ENCODE data around the gene C17orf114.

C17orf114 gene

DNA sequence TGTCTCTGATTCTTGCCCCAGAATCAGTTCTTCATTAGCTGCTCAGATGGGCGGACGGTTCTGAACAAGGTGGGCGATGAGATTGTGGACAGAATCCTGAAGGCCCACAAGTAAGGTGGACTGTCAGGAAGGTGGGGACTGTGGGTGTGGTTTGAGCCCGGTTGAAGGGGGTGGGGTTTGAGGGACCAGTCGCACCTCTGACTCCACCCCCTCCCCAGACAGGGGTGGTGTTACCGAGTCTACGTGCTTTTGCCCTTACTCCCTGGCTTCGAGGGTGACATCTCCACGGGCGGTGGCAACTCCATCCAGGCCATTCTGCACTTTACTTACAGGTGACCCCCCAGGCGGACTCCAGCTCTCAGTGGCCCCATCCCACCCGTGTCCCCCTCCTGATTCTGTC lies 16.1 kb upstream of the C17orf114 start:
- no peaks in the 10 kb centered on the region for H3K9me3 Mint-ChIP-seq
- Histone ChIP-seq H3K27ac (ENCODE audit: low read depth in 1 of 2, low read length in 2 of 2) (no peak overlapping the region), H3K9me3 (ENCODE audit: control insufficient read depth in 1 of 2, insufficient read depth in 1 of 2, low read length in 2 of 2) (no peaks in the 10 kb centered on the region), H3K27me3 (ENCODE audit: control insufficient read depth in 1 of 2, insufficient read depth in 2 of 2, low read length in 2 of 2) (no peaks in the 10 kb centered on the region), H3K36me3 (ENCODE audit: insufficient read depth, low read length) (peaks cover 10% of the 10 kb centered on the region), H3K4me3 (ENCODE audit: low read length) (no peak overlapping the region), H3K4me1 (ENCODE audit: insufficient read depth, low read length) (no peaks in the 10 kb centered on the region)
- ChIA-PET POLR2A (no interaction called here), CTCF (no interaction called here)
- intact Hi-C loops (cut with DNase I, micrococcal nuclease), result no loop called here
- H3K4me3 Mint-ChIP-seq, result no peak overlapping the region
- peaks cover 4% of the 10 kb centered on the region for H3K36me3 Mint-ChIP-seq (ENCODE audit: low read depth)
- TF ChIP-seq, protein P1, sequence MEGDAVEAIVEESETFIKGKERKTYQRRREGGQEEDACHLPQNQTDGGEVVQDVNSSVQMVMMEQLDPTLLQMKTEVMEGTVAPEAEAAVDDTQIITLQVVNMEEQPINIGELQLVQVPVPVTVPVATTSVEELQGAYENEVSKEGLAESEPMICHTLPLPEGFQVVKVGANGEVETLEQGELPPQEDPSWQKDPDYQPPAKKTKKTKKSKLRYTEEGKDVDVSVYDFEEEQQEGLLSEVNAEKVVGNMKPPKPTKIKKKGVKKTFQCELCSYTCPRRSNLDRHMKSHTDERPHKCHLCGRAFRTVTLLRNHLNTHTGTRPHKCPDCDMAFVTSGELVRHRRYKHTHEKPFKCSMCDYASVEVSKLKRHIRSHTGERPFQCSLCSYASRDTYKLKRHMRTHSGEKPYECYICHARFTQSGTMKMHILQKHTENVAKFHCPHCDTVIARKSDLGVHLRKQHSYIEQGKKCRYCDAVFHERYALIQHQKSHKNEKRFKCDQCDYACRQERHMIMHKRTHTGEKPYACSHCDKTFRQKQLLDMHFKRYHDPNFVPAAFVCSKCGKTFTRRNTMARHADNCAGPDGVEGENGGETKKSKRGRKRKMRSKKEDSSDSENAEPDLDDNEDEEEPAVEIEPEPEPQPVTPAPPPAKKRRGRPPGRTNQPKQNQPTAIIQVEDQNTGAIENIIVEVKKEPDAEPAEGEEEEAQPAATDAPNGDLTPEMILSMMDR (IDR thresholded peaks at IDR 0.05), result no peak
- H3K27ac Mint-ChIP-seq, result no peak overlapping the region
- no peaks in the 10 kb centered on the region for H3K4me1 Mint-ChIP-seq (ENCODE audit: low read depth)
- H3K27me3 Mint-ChIP-seq, result no peaks in the 10 kb centered on the region
- DNase-seq (no peak), ATAC-seq (ENCODE audit: poor library complexity) (no peak)

DNA sequence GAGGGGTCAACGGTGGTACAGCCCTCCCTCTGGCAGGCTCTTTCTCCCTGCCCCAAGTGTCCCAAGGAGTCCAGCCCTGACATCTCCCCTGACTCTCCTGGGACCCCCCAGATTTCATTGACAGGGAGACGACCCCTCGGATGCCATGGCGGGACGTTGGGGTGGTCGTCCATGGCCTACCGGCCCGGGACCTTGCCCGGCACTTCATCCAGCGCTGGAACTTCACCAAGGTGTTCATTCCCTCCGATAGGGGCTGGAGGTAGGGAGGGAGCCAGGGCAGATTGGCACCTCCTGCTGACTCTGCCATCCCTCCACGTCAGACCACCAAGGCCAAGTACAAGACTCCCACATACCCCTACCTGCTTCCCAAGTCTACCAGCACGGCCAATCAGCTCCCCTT lies 14.7 kb upstream of the C17orf114 start:
- no peak for ATAC-seq (ENCODE audit: poor library complexity)
- no peak overlapping the region for H3K27ac Mint-ChIP-seq
- POLR2A ChIA-PET, result no interaction called here

DNA sequence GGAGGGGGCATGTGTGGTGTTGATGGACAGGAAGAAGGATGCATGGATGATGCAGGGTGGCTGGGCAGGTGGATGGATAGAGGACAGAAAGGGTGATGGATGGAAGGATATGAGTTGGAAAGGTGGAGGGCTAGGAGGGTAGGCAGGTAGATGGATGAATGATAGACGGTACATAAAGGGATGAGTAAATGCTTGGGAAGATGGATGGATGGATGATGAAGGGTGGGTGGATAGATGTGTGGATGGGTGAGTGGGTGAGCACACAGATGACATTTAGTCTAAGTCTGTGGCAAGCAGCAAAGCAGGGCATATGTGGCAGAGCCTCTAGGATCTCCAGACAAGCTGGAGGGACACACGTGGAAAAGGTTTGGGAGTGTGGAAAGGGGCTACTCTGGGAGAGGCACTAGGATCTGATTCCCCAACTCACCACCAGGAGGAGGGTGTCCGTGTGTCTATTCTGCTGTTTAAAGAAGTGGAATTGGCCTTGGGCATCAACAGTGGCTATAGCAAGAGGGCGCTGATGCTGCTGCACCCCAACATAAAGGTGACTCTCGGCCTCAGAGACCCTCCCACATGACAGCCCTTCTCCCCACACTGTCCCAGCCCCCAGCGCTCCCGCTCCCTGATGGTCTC lies 13.0 kb upstream of the C17orf114 start:
- H3K9me3 Mint-ChIP-seq, result no peaks in the 10 kb centered on the region
- no peak for DNase-seq
- CTCF ChIA-PET, result no interaction called here

More for the DNA sequence above, 14.7 kb upstream of the C17orf114 start:
- no peaks in the 10 kb centered on the region for H3K9me3 Mint-ChIP-seq
- Histone ChIP-seq H3K9me3 (ENCODE audit: control insufficient read depth in 1 of 2, insufficient read depth in 1 of 2, low read length in 2 of 2) (no peaks in the 10 kb centered on the region), H3K27ac (ENCODE audit: low read depth in 1 of 2, low read length in 2 of 2) (no peak overlapping the region), H3K4me1 (ENCODE audit: insufficient read depth, low read length) (no peaks in the 10 kb centered on the region), H3K4me3 (ENCODE audit: low read length) (no peak overlapping the region), H3K27me3 (ENCODE audit: control insufficient read depth in 1 of 2, insufficient read depth in 2 of 2, low read length in 2 of 2) (no peaks in the 10 kb centered on the region), H3K36me3 (ENCODE audit: insufficient read depth, low read length) (peaks cover 7% of the 10 kb centered on the region)
- TF ChIP-seq, protein P1 (IDR thresholded peaks at IDR 0.05), result no peak
- no peaks in the 10 kb centered on the region for H3K4me1 Mint-ChIP-seq (ENCODE audit: low read depth)
- H3K4me3 Mint-ChIP-seq, result no peak overlapping the region
- CTCF ChIA-PET, result no interaction called here
- no peak for DNase-seq
- no peaks in the 10 kb centered on the region for H3K27me3 Mint-ChIP-seq
- intact Hi-C loops (cut with DNase I, micrococcal nuclease), result no loop called here
- peaks cover 4% of the 10 kb centered on the region for H3K36me3 Mint-ChIP-seq (ENCODE audit: low read depth)

More for the DNA sequence above, 13.0 kb upstream of the C17orf114 start:
- no peak for ATAC-seq (ENCODE audit: poor library complexity)
- TF ChIP-seq, protein P1 (IDR thresholded peaks at IDR 0.05), result no peak
- Mint-ChIP-seq H3K36me3 (ENCODE audit: low read depth) (peaks cover 8% of the 10 kb centered on the region), H3K4me3 (no peak overlapping the region), H3K4me1 (ENCODE audit: low read depth) (no peaks in the 10 kb centered on the region), H3K27me3 (no peaks in the 10 kb centered on the region), H3K27ac (no peak overlapping the region)
- Histone ChIP-seq H3K27me3 (ENCODE audit: control insufficient read depth in 1 of 2, insufficient read depth in 2 of 2, low read length in 2 of 2) (no peaks in the 10 kb centered on the region), H3K27ac (ENCODE audit: low read depth in 1 of 2, low read length in 2 of 2) (no peak overlapping the region), H3K4me1 (ENCODE audit: insufficient read depth, low read length) (no peaks in the 10 kb centered on the region), H3K4me3 (ENCODE audit: low read length) (no peak overlapping the region), H3K36me3 (ENCODE audit: insufficient read depth, low read length) (peaks cover 7% of the 10 kb centered on the region), H3K9me3 (ENCODE audit: control insufficient read depth in 1 of 2, insufficient read depth in 1 of 2, low read length in 2 of 2) (no peaks in the 10 kb centered on the region)
- POLR2A ChIA-PET, result no interaction called here
- intact Hi-C loops (cut with DNase I, micrococcal nuclease), result no loop called here
